Measurements from ENCODE around the gene R3HDM2. TPM values are rescaled to one million over a fixed set of nuclear protein-coding genes. Genes with fewer than 3 reads are reported as not detected.

R3HDM2 gene
- total and polyA plus RNA-seq, 2 of the 13 experiments (the other 11 are each of a cell fraction or from before 2014, with no cell fraction given), result 11.1 to 23.5 TPM

GRCh38 chr12:57459055-57459749, 28.4 kb upstream of the R3HDM2 start (continued):
- no peak for TF ChIP-seq GRHL1 (CRISPR knock-in tag; conservative IDR thresholded peaks at IDR 0.05)
- TF ChIP-seq ZFP1 (CRISPR knock-in tag; IDR thresholded peaks at IDR 0.05), result no peak
- no peak for TF ChIP-seq ZNF709 (CRISPR knock-in tag; IDR thresholded peaks at IDR 0.05)
- TF ChIP-seq KDM3A (CRISPR knock-in tag; IDR thresholded peaks at IDR 0.05; ENCODE audit: low read depth), result no peak
- no peak for TF ChIP-seq MAF1 (CRISPR knock-in tag; IDR thresholded peaks at IDR 0.05; ENCODE audit: borderline replicate concordance)
- no peak for TF ChIP-seq WIZ (CRISPR knock-in tag; IDR thresholded peaks at IDR 0.05)
- TF ChIP-seq TFAP4 (IDR thresholded peaks at IDR 0.05; ENCODE audit: borderline replicate concordance, low read depth), result no peak
- TF ChIP-seq TBP (CRISPR knock-in tag; IDR thresholded peaks at IDR 0.05), result no peak
- TF ChIP-seq AHDC1 (CRISPR knock-in tag; IDR thresholded peaks at IDR 0.05; ENCODE audit: borderline replicate concordance), result no peak
- no peak for TF ChIP-seq ZNF484 (CRISPR knock-in tag; IDR thresholded peaks at IDR 0.05; ENCODE audit: borderline replicate concordance, low read depth)
- TF ChIP-seq AKNA (CRISPR knock-in tag; IDR thresholded peaks at IDR 0.05; ENCODE audit: borderline replicate concordance), result no peak
- TF ChIP-seq ZBTB3 (CRISPR knock-in tag; IDR thresholded peaks at IDR 0.05; ENCODE audit: borderline replicate concordance, low read depth), result no peak
- no peak for TF ChIP-seq FOSL1 (CRISPR knock-in tag; IDR thresholded peaks at IDR 0.05; ENCODE audit: borderline replicate concordance)
- TF ChIP-seq PAWR (CRISPR knock-in tag; IDR thresholded peaks at IDR 0.05; ENCODE audit: borderline replicate concordance), result no peak
- no peak for TF ChIP-seq ZFP36L2 (CRISPR knock-in tag; IDR thresholded peaks at IDR 0.05)
